Right cardiac atrium (tissue), 5 donors: ENCODE data around the gene CCDC77. TPM values are rescaled to one million over a fixed set of nuclear protein-coding genes. Genes with fewer than 3 reads are reported as not detected.

ENCODE experiments used
- ATAC-seq, 2 donors: fragments of 200-7000 bp; cut with Tn5 transposase; one replicate each; pipeline versions ENCODE4 v1.8.0 to v1.9.1; 2020; ENCODE audit warnings: moderate library complexity in 2 of 2, mild to moderate bottlenecking in 1 of 2
- DNase-seq, 3 donors: peaks; one replicate each; pipeline ENCODE4 v3.0.0-alpha.2; 2020
- H3K27ac ChIP-seq: one replicate; pipeline ENCODE4 v1.5.1; 2013; ENCODE audit warnings: mild to moderate bottlenecking, low read length, control low read depth, moderate library complexity
- H3K27me3 ChIP-seq: one replicate; pipeline ENCODE4 v1.6.1; 2013; ENCODE audit not compliant: control insufficient read depth, insufficient read depth
- H3K4me1 ChIP-seq: one replicate; pipeline ENCODE4 v1.6.1; 2013; ENCODE audit warnings: low read length; ENCODE audit not compliant: control insufficient read depth, insufficient read depth
- H3K4me3 ChIP-seq: one replicate; pipeline ENCODE4 v1.5.1; 2013; ENCODE audit warnings: low read length, control low read depth
- H3K9me3 ChIP-seq: one replicate; pipeline ENCODE4 v1.6.1; 2013; ENCODE audit warnings: low read length; ENCODE audit not compliant: control insufficient read depth
- WGBS: extraction: QIAGEN DNeasy Blood & Tissue Kit; methylation state at CpG from one replicate; pipeline ENCODE4 v1.1.7; 2013; 5-methylcytosine and 5-hydroxymethylcytosine counted together
- intact Hi-C, 4 donors: fragments of 100-400 bp; cut with DNase I; formaldehyde crosslinking; loops; one replicate each; pipeline versions ENCODE4 v1.11.0 to v1.14.0; 2022 to 2023
- polyA plus RNA-seq: library from polyadenylated mRNA; stranded (reverse); fragments of 200-250 nt; gene quantifications from one replicate; pipeline ENCODE4 v1.2.3, GENCODE V29; 2013
- total RNA-seq, 4 donors: library from RNA; stranded (reverse); fragmentation: NEBNext Ultra II Directional; extraction: Animal tissue kit (Norgen Biotek cat#: 25700); gene quantifications; one replicate each; pipeline ENCODE4 v1.2.1, GENCODE V29; 2021
- donor health status: healthy with polysubstance abuse.
- donor health status: DM: no; HTN: yes; CAD: no.
- donor health status: DM: no; HTN: no; CAD: no.
- donor health status: DM: no; HTN: yes; CAD: no; lungs with severe emphysema.
- donor health status: DM: yes; HTN: yes; CAD: no.

The CCDC77 gene
- total and polyA plus RNA-seq, 5 donors, result 2.9 to 4.1 (median 3.1) TPM

GRCh38 chr12:480831-481816 lies 79.7 kb downstream of the CCDC77 start:
- Histone ChIP-seq H3K27ac (peak overlapping the region; percentile 96), H3K4me1 (peaks cover 17% of the 10 kb centered on the region), H3K9me3 (no peaks in the 10 kb centered on the region), H3K27me3 (no peaks in the 10 kb centered on the region), H3K4me3 (no peak overlapping the region)
- intact Hi-C loops, result no loop called here
- peak; percentile 94 to 95 for ATAC-seq
- WGBS, result 24% methylated on average over 13 of the region's 13 CpGs
- peak; percentile 85 to 91 (median 89) for DNase-seq

GRCh38 chr12:482061-482460 lies 80.6 kb downstream of the CCDC77 start:
- H3K27me3 ChIP-seq, result no peaks in the 10 kb centered on the region
- no peak overlapping the region for H3K4me3 ChIP-seq
- H3K4me1 ChIP-seq, result peaks cover 17% of the 10 kb centered on the region
- H3K9me3 ChIP-seq, result no peaks in the 10 kb centered on the region
- DNase-seq (no peak), ATAC-seq (peak in 1 of 2 donors; percentile 12)
- intact Hi-C loops, result no loop called here
- peak overlapping the region; percentile 91 for H3K27ac ChIP-seq
- 36% methylated on average over 3 of the region's 3 CpGs for WGBS

GRCh38 chr12:484096-484495 lies 82.7 kb downstream of the CCDC77 start:
- Histone ChIP-seq H3K9me3 (no peaks in the 10 kb centered on the region), H3K4me1 (peaks cover 17% of the 10 kb centered on the region), H3K27ac (no peak overlapping the region), H3K4me3 (no peak overlapping the region), H3K27me3 (no peaks in the 10 kb centered on the region)
- 70% methylated on average over 11 of the region's 11 CpGs for WGBS
- ATAC-seq (no peak), DNase-seq (no peak)
- intact Hi-C loops, result no loop called here

- intact Hi-C loops, result no loop called here
- Histone ChIP-seq H3K4me3 (no peak overlapping the region), H3K9me3 (no peaks in the 10 kb centered on the region), H3K27me3 (no peaks in the 10 kb centered on the region), H3K27ac (no peak overlapping the region), H3K4me1 (peaks cover 3% of the 10 kb centered on the region)
- no peak for ATAC-seq
- DNase-seq, result no peak
Observed at GRCh38 chr12:490260-490659, 88.8 kb downstream of the CCDC77 start.

Other genes starting within 250 kb of the CCDC77 start
- gene SLC6A12, start 187.5 kb upstream of the CCDC77 start, total RNA-seq, result 1 to 10 TPM in 3 of 4 donors, under 1 TPM in 1; 0.89 to 2.9 (median 1.3) TPM
- gene SLC6A12, start 187.5 kb upstream of the CCDC77 start, polyA plus RNA-seq, result 0.20 TPM
- gene SLC6A13, start 138.8 kb upstream of the CCDC77 start, total RNA-seq, result 1 to 10 TPM; 2.6 to 5.8 (median 3.6) TPM
- 2.1 TPM for gene SLC6A13, start 138.8 kb upstream of the CCDC77 start, polyA plus RNA-seq
- gene KDM5A, start 12.3 kb upstream of the CCDC77 start, total RNA-seq, result 10 to 100 TPM; 33.6 to 36.8 (median 34.6) TPM
- 6.4 TPM for gene KDM5A, start 12.3 kb upstream of the CCDC77 start, polyA plus RNA-seq
- 10 to 100 TPM; 22.7 to 50.2 (median 39.4) TPM for gene B4GALNT3, start 58.3 kb downstream of the CCDC77 start, total RNA-seq
- gene B4GALNT3, start 58.3 kb downstream of the CCDC77 start, polyA plus RNA-seq, result 27.5 TPM